ENCODE measurements around the gene USP10. TPM values are rescaled to one million over a fixed set of nuclear protein-coding genes. Genes with fewer than 3 reads are reported as not detected.

USP10 gene
- total RNA-seq, 4 donors from 2014 or later, result 23.6 to 56.8 (median 45.4) TPM

DNA sequence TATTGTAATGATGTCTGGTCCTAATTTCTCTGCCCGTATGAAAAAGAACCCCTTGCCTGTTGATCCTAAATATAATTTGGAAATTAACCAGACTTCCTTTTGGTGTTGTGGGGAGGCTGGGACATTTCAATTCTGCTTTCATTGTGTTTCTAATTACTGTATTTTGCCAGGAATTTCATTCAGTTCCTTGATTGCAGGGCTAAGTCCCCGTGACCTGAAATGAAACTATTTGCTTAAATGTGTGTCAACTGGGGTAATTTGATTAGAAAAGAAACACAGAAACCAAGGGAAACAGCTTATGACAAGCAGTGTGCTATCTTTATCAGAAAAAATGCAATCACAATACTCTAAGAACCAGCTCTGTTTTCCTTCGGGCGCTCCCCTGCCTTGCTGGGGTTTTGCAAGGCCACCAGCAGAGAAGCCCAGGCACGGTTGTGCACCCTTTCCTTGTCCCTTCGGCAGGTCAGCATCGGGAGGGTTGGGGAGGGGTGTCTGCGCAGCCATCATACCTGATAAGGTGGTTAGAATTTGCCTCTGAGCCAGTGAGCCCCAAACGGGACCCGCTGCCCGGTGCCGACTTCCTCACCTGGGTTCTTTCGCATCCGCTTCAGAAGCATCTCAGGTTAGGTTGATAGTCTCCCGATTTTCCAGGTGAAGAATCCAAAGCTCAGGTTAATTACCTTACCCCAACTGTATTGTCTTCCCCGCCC, 32.0 kb upstream of the USP10 start:
- peaks cover 0 to 15% (median 3%) of the 10 kb centered on the region in 4 donors for H3K36me3 ChIP-seq
- intact Hi-C loops (cut with DNase I; ENCODE audit: low total_unique reads), result no loop called here
- no peak overlapping the region for H3K4me3 ChIP-seq
- WGBS, 2 donors (ENCODE audit: low coverage in 1 of 2), result 27 to 88% methylated on average over 2 to 16 of the region's 16 CpGs
- TF ChIP-seq, protein P1, sequence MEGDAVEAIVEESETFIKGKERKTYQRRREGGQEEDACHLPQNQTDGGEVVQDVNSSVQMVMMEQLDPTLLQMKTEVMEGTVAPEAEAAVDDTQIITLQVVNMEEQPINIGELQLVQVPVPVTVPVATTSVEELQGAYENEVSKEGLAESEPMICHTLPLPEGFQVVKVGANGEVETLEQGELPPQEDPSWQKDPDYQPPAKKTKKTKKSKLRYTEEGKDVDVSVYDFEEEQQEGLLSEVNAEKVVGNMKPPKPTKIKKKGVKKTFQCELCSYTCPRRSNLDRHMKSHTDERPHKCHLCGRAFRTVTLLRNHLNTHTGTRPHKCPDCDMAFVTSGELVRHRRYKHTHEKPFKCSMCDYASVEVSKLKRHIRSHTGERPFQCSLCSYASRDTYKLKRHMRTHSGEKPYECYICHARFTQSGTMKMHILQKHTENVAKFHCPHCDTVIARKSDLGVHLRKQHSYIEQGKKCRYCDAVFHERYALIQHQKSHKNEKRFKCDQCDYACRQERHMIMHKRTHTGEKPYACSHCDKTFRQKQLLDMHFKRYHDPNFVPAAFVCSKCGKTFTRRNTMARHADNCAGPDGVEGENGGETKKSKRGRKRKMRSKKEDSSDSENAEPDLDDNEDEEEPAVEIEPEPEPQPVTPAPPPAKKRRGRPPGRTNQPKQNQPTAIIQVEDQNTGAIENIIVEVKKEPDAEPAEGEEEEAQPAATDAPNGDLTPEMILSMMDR (IDR thresholded peaks at IDR 0.05), result no peak
- no peak for TF ChIP-seq EP300 (IDR thresholded peaks at IDR 0.05; ENCODE audit: low read depth)
- TF ChIP-seq POLR2AphosphoS5 (IDR thresholded peaks at IDR 0.05), result no peak
- no peak for TF ChIP-seq POLR2A (IDR thresholded peaks at IDR 0.05)
- peaks cover 0 to 10% (median 4%) of the 10 kb centered on the region in 4 donors for H3K4me1 ChIP-seq
- no peaks in the 10 kb centered on the region for H3K27me3 ChIP-seq
- no peak overlapping the region for H3K27ac ChIP-seq
- H3K9me3 ChIP-seq, result no peaks in the 10 kb centered on the region
- in situ Hi-C loops (cut with MboI; ENCODE audit: low pct_ligation_motif_present in 1 of 4, low pct_unique_long_range_greater_than_20kb in 1 of 4, low sequenced_read_pairs in 3 of 4), result no loop called here
- DNase-seq, result no peak

DNA sequence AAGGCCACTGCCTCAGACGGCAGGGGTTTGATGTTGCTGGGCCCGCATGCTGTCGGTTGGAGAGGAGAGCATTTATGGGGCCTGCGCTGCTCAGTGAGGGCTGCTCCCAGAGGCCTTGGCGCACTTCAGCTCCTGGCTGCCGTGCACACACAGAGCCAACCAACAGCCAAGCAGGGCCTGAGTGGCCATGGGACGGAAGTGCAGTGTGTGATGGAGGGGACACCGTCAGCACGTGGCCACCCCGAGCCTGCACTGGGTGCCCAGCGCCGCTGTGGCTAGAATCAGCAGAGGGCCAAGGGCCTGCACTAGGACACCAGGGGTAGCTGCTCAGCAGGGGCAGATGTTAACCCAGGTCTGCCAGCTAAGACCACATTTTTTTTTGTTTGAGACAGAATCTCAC, 29.7 kb upstream of the USP10 start:
- in situ Hi-C loops (cut with MboI; ENCODE audit: low pct_ligation_motif_present in 1 of 4, low pct_unique_long_range_greater_than_20kb in 1 of 4, low sequenced_read_pairs in 3 of 4) (no loop called here), intact Hi-C loops (cut with DNase I; ENCODE audit: low total_unique reads) (loop anchor here (5.0 to 10.0 kb wide), 2 partner anchors 57 to 295 kb away; no protein-coding TSS in a partner anchor)
- TF ChIP-seq POLR2A (IDR thresholded peaks at IDR 0.05), result no peak
- TF ChIP-seq EP300 (IDR thresholded peaks at IDR 0.05; ENCODE audit: low read depth), result no peak
- TF ChIP-seq, protein P1 (IDR thresholded peaks at IDR 0.05), result no peak
- no peak for TF ChIP-seq POLR2AphosphoS5 (IDR thresholded peaks at IDR 0.05)
- Histone ChIP-seq H3K4me1 (peaks cover 0 to 3% (median under 1%) of the 10 kb centered on the region in 4 donors), H3K27me3 (no peaks in the 10 kb centered on the region), H3K9me3 (no peaks in the 10 kb centered on the region), H3K36me3 (no peaks in the 10 kb centered on the region), H3K27ac (no peak overlapping the region), H3K4me3 (no peak overlapping the region)
- no peak for DNase-seq
- 91 to 92% methylated on average over 2 to 10 of the region's 12 CpGs for WGBS, 2 donors (ENCODE audit: low coverage in 1 of 2)

DNA sequence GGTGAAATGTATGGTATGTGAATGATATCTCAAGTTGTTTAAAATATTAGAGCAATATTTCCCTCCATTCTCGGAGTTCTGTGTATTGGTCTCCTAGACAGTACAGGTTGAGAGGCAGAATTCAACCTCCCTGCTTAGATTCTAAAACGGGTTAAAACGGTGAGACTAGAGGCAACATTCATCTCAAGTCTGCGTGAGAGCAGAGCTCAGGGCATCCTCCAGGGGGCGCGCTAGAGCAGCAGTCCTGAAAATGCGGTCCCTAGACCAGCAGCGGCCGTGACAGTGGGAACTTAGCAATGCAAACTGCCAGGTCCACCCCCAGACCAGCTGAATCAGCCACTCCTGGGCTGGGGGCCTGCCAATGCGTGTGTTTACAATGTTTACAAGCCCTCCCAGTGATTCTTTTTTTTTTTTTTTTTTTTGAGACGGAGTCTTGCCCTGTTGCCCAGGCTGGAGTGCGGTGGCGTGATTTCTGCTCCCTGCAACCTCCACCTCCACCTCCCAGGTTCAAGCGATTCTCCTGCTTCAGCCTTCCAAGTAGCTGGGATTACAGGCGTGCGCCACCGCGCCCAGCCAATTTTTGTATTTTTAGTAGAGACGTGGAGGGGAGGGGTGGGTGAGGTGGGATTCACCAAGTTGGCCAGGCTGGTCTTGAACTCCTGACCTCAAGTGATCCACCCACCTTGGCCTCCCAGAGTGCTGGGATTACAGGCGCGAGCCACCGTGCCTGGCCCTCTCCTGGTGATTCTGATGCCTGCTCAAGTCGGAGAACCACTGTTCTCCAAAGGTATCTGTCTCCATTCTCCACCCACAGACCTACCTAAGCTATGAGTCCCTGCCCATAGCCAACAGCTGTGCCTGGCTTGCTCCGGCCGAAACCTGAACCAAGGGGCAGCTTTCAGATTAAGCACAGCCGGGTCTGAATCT, 27.3 kb upstream of the USP10 start:
- TF ChIP-seq POLR2A (IDR thresholded peaks at IDR 0.05), result no peak
- TF ChIP-seq, protein P1 (IDR thresholded peaks at IDR 0.05), result peak; percentile 90 to 96 (median 94)
- TF ChIP-seq POLR2AphosphoS5 (IDR thresholded peaks at IDR 0.05), result no peak
- TF ChIP-seq EP300 (IDR thresholded peaks at IDR 0.05; ENCODE audit: low read depth), result no peak
- no peak overlapping the region for H3K4me3 ChIP-seq
- H3K36me3 ChIP-seq, result no peaks in the 10 kb centered on the region
- in situ Hi-C loops (cut with MboI; ENCODE audit: low pct_ligation_motif_present in 1 of 4, low pct_unique_long_range_greater_than_20kb in 1 of 4, low sequenced_read_pairs in 3 of 4), result no loop called here
- H3K27me3 ChIP-seq, result no peaks in the 10 kb centered on the region
- peak; percentile 83 for DNase-seq
- intact Hi-C loops (cut with DNase I; ENCODE audit: low total_unique reads), result loop anchor here (5.0 to 10.0 kb wide), 2 partner anchors 55 to 292 kb away; no protein-coding TSS in a partner anchor
- H3K4me1 ChIP-seq, result peaks cover 0 to 3% (median 0%) of the 10 kb centered on the region in 4 donors
- H3K27ac ChIP-seq, result no peak overlapping the region
- H3K9me3 ChIP-seq, result no peaks in the 10 kb centered on the region
- 40 to 54% methylated on average over 4 to 26 of the region's 26 CpGs for WGBS, 2 donors (ENCODE audit: low coverage in 1 of 2)

DNA sequence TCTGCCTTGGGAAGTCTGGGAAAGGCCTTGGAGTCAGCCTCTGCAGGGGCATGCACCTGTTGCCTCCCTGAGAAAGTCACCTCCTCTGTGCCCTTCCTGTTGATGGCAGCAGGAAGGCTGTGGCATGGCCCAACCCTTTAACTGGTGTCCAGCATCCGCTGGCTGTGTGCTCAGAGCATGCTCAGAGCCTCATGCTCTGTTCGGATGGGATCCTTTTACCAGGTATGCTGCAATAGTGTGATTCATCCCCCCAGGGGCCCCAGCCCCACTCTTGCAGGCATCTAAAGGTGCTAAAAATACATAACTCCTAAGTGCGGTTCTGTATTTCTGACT, 26.6 kb upstream of the USP10 start:
- Histone ChIP-seq H3K27me3 (no peaks in the 10 kb centered on the region), H3K4me1 (peaks cover 0 to 3% (median 0%) of the 10 kb centered on the region in 4 donors), H3K27ac (no peak overlapping the region), H3K9me3 (no peaks in the 10 kb centered on the region), H3K36me3 (no peaks in the 10 kb centered on the region), H3K4me3 (no peak overlapping the region)
- intact Hi-C loops (cut with DNase I; ENCODE audit: low total_unique reads), result loop anchor here (5.0 to 10.0 kb wide), 2 partner anchors 54 to 292 kb away; no protein-coding TSS in a partner anchor
- DNase-seq, result no peak
- 92% methylated on average over 3 of the region's 3 CpGs; no CpG with 5 or more reads in 1 of the 2 donors for WGBS, 2 donors (ENCODE audit: low coverage in 1 of 2)
- no peak for TF ChIP-seq EP300 (IDR thresholded peaks at IDR 0.05; ENCODE audit: low read depth)
- TF ChIP-seq POLR2AphosphoS5 (IDR thresholded peaks at IDR 0.05), result no peak
- TF ChIP-seq, protein P1 (IDR thresholded peaks at IDR 0.05), result no peak
- TF ChIP-seq POLR2A (IDR thresholded peaks at IDR 0.05), result no peak
- in situ Hi-C loops (cut with MboI; ENCODE audit: low pct_ligation_motif_present in 1 of 4, low pct_unique_long_range_greater_than_20kb in 1 of 4, low sequenced_read_pairs in 3 of 4), result no loop called here

All from transverse colon (tissue), 4 donors.